HL-60 (cell line): Measurements from ENCODE around the gene YIPF5.

Experiments used
- DNase-seq, 2 experiments: peaks; one replicate each; pipeline ENCODE4 v3.0.0-alpha.2; 2010 to 2020; ENCODE audit warnings: low read depth in 1 of 2, low spot score in 1 of 2
- H3K27ac ChIP-seq: fragments of 250-450 bp; sonication (Bioruptor Pico); replicated peaks from 2 replicates; pipeline ENCODE4 v1.5.1; 2020; ENCODE audit warnings: mild to moderate bottlenecking, moderate library complexity
- H3K27me3 ChIP-seq: fragments of 250-450 bp; sonication (Bioruptor Pico); 2 replicates; pipeline ENCODE4 v1.5.1; 2021; ENCODE audit warnings: mild to moderate bottlenecking, moderate library complexity; ENCODE audit not compliant: insufficient read depth, poor library complexity, severe bottlenecking
- H3K4me3 ChIP-seq: replicated peaks from 2 replicates; pipeline ENCODE4 v1.5.1; 2011; ENCODE audit warnings: mild to moderate bottlenecking, control low read depth, low read length; ENCODE audit not compliant: insufficient read depth
- GABPA ChIP-seq: IDR thresholded peaks from 2 replicates; pipeline ENCODE4 v1.6.1; 2012; ENCODE audit warnings: low read depth
- POLR2AphosphoS5 ChIP-seq: IDR thresholded peaks from 2 replicates; pipeline ENCODE4 v1.6.1; 2012; ENCODE audit warnings: low read depth
- SPI1 ChIP-seq: IDR thresholded peaks from 2 replicates; pipeline ENCODE4 v1.6.1; 2012; ENCODE audit warnings: low read depth, mild to moderate bottlenecking, borderline replicate concordance
- long read RNA-seq: library from polyadenylated mRNA; unstranded; transcript quantifications from one replicate; pipeline ENCODE4 v2.0.0, GENCODE V29; 2020
- TF ChIP-seq, protein P1 (sequence below): IDR thresholded peaks from one replicate; pipeline ENCODE4 v1.5.1; 2011; ENCODE audit warnings: low read length, control low read depth, inconsistent platforms; ENCODE audit not compliant: insufficient read depth
- TF ChIP-seq, protein P2 (sequence below): IDR thresholded peaks from 2 replicates; pipeline ENCODE4 v1.6.1; 2012; ENCODE audit warnings: low read depth; ENCODE audit not compliant: insufficient replicate concordance

YIPF5 gene
- long read RNA-seq, transcript YIPF5-201 (6 exons, 3,147 nt) = major isoform, 243 of 257 reads
- long read RNA-seq, partial matches to known transcripts = 2 of 257 reads
- long read RNA-seq, other reads (novel, unspliced or antisense) = 11 of 257 reads

DNA sequence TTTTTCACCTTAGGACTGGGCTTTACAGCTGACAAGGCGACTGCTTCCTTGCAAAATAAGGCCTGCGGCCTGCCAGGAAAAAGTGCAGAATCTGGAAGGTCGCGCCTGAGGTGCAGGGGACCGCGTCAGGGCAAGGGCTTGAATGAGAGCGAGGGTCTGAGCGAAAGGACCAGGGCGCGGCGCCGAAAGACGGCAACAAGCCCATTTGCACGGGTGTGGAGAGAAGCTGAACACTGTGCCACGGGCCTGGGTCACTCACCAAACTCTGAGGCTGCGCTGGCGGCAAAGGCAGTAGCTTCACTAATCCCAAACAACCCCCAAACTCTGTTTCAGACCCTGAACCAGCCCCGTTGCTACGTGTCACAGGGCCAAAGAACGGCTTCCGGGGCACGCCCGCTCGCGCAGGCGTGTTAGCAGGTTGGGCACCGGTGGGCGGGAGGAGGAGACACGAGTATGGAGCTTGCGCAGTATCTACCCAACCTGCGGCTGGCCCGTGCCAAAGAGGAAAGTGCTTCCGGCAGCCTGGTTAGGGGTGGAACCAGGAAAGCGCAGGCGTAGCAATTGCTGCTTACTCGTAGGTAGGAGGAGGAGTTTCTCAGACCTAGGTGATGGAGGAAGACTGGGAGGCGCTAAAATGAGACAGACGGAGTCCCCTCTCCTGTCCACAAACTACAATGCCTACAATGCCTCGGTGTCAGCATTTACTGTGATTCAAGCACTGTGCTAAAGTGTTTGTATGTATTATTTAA lies at the start of gene YIPF5, which contains the start of gene KCTD16:
TSS of gene YIPF5 (minus strand) at position 384 of the 749 bp plus-strand sequence. CDS start 704 bp downstream, outside the sequence.
TSS of gene KCTD16 (plus strand) at position 598 of the 749 bp plus-strand sequence.
- Histone ChIP-seq H3K4me3 (peak within 1 kb of the TSS; percentile 97), H3K27me3 (no peaks in the 10 kb centered on the region), H3K27ac (peak within 1 kb of the TSS; percentile 80)
- peak; percentile 92 to 98 for DNase-seq
- peak; percentile 36 for TF ChIP-seq POLR2AphosphoS5
- peak; percentile 61 for TF ChIP-seq GABPA
- TF ChIP-seq, protein P1, sequence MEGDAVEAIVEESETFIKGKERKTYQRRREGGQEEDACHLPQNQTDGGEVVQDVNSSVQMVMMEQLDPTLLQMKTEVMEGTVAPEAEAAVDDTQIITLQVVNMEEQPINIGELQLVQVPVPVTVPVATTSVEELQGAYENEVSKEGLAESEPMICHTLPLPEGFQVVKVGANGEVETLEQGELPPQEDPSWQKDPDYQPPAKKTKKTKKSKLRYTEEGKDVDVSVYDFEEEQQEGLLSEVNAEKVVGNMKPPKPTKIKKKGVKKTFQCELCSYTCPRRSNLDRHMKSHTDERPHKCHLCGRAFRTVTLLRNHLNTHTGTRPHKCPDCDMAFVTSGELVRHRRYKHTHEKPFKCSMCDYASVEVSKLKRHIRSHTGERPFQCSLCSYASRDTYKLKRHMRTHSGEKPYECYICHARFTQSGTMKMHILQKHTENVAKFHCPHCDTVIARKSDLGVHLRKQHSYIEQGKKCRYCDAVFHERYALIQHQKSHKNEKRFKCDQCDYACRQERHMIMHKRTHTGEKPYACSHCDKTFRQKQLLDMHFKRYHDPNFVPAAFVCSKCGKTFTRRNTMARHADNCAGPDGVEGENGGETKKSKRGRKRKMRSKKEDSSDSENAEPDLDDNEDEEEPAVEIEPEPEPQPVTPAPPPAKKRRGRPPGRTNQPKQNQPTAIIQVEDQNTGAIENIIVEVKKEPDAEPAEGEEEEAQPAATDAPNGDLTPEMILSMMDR = no peak
- TF ChIP-seq, protein P2, sequence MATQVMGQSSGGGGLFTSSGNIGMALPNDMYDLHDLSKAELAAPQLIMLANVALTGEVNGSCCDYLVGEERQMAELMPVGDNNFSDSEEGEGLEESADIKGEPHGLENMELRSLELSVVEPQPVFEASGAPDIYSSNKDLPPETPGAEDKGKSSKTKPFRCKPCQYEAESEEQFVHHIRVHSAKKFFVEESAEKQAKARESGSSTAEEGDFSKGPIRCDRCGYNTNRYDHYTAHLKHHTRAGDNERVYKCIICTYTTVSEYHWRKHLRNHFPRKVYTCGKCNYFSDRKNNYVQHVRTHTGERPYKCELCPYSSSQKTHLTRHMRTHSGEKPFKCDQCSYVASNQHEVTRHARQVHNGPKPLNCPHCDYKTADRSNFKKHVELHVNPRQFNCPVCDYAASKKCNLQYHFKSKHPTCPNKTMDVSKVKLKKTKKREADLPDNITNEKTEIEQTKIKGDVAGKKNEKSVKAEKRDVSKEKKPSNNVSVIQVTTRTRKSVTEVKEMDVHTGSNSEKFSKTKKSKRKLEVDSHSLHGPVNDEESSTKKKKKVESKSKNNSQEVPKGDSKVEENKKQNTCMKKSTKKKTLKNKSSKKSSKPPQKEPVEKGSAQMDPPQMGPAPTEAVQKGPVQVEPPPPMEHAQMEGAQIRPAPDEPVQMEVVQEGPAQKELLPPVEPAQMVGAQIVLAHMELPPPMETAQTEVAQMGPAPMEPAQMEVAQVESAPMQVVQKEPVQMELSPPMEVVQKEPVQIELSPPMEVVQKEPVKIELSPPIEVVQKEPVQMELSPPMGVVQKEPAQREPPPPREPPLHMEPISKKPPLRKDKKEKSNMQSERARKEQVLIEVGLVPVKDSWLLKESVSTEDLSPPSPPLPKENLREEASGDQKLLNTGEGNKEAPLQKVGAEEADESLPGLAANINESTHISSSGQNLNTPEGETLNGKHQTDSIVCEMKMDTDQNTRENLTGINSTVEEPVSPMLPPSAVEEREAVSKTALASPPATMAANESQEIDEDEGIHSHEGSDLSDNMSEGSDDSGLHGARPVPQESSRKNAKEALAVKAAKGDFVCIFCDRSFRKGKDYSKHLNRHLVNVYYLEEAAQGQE = no peak

DNA sequence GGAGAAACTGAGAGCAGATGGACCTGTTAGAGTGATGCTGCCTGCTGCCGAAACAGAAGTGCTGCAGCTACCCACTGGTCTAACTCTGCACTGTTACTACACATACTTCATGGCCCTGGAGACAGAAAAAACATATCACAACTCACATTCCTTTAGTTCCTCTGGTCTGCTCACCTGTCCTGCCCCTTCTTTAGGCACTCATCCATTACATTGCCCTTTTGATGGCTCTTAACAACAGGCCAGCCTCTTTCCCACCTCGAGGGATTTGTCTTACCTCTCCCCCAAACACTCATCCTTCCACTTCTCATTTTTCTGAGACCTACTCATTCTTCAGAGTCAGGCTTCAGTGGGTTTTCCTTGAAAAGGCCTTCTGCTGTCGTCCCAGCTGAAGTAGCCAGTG lies 49.4 kb upstream of the YIPF5 start:
- no peak for TF ChIP-seq GABPA
- Histone ChIP-seq H3K27ac (no peak overlapping the region), H3K4me3 (no peak overlapping the region), H3K27me3 (no peaks in the 10 kb centered on the region)
- DNase-seq = no peak

DNA sequence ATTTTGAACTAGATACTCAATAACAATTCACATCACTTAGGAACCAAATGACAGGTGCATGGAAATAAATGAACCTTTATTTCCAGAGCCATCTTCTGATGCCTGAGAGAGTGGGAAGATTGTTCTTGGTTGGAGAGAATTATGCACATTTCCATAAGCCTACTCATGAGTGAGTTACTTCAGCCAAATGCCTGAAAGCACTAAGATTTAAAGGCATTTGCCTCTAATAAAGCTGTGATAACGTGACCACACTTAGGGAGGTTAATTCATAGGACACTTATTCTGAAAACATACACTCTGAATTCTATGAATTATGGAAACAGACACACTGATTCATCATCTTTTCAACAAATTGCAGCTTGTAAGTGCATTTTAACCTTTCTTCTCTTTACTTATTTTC lies 40.2 kb upstream of the YIPF5 start:
- no peak overlapping the region for H3K27ac ChIP-seq
- TF ChIP-seq, protein P2 = no peak
- TF ChIP-seq POLR2AphosphoS5 (no peak), SPI1 (no peak), GABPA (no peak)
- TF ChIP-seq, protein P1 = no peak
- peaks cover 11% of the 10 kb centered on the region for H3K27me3 ChIP-seq
- no peak overlapping the region for H3K4me3 ChIP-seq
- no peak for DNase-seq

DNA sequence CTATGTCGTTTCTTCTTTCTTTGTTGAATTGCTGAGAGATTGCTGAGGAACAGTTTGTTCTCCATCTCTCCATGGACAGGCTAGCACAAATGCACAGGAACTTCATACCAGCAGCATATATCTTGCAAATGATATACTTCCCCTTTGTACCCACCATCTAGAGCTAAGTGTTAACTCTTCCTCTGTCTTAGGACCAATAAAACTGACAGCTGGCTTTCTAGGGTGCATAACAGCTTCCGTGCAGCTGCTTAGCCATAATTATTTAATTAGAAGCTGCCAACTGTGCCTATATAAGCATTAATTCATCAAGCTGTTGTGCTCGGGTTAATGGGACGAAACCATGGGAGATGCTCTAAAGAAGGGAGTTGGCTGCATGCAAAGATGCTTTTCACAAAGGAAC lies 38.9 kb upstream of the YIPF5 start:
- TF ChIP-seq POLR2AphosphoS5 (no peak), GABPA (no peak), SPI1 (no peak)
- TF ChIP-seq, protein P1 = no peak
- TF ChIP-seq, protein P2 = no peak
- Histone ChIP-seq H3K27ac (no peak overlapping the region), H3K27me3 (peaks cover 24% of the 10 kb centered on the region), H3K4me3 (no peak overlapping the region)
- DNase-seq = no peak
